ENCODE results near the gene SORCS1. TPM values are rescaled to one million over a fixed set of nuclear protein-coding genes. Genes with fewer than 3 reads are reported as not detected.

Gene SORCS1
- total and polyA plus RNA-seq, 2 experiments from 2014 or later: 2.9 to 8.9 TPM

GRCh38 chr10:106874604-106874889, 290.0 kb downstream of the SORCS1 start:
- H3K27me3 Mint-ChIP-seq (ENCODE audit: insufficient read depth, low read depth, poor library complexity): no peaks in the 10 kb centered on the region
- peaks cover 11% of the 10 kb centered on the region; the same call in 2 of the 3 replicates for H3K4me1 Mint-ChIP-seq
- H3K9me3 Mint-ChIP-seq: peaks cover 10% of the 10 kb centered on the region; the same call in 2 of the 3 replicates
- 0 out of 2 replicates have a peak, but pooled peaks cover 4% of the 10 kb centered on the region for H3K9me2 ChIP-seq (ENCODE audit: insufficient read depth)
- no peak overlapping the region for H3K27ac ChIP-seq (ENCODE audit: low read depth)
- no peak overlapping the region for H3K4me3 ChIP-seq
- DNase-seq (ENCODE audit: low spot score) (no peak), ATAC-seq (no peak)
- H3K4me2 ChIP-seq: no peak overlapping the region
- H3K27ac Mint-ChIP-seq: no peak overlapping the region
- peaks cover 3% of the 10 kb centered on the region; the same call in 2 of the 3 replicates for H3K36me3 Mint-ChIP-seq (ENCODE audit: low read depth)
- H3K36me3 ChIP-seq (ENCODE audit: insufficient read depth): no peaks in the 10 kb centered on the region; the same call in 1 of the 2 replicates
- H3K4me1 ChIP-seq (ENCODE audit: insufficient read depth): no peaks in the 10 kb centered on the region
- no peak overlapping the region for H2AFZ ChIP-seq
- no peaks in the 10 kb centered on the region for H3F3A ChIP-seq (replicated peaks; ENCODE audit: low read depth)
- TF ChIP-seq EZH2 (IDR thresholded peaks at IDR 0.05; ENCODE audit: low read depth, unreplicated experiment) (no peak), ZNF114 (CRISPR knock-in tag; IDR thresholded peaks at IDR 0.05) (no peak), STAT1 (IDR thresholded peaks at IDR 0.05; ENCODE audit: unreplicated experiment) (no peak), CTCF (conservative IDR thresholded peaks at IDR 0.05; ENCODE audit: low read depth in 2 of 2) (no peak), EZH2phosphoT487 (IDR thresholded peaks at IDR 0.05; ENCODE audit: unreplicated experiment) (no peak)
- no peaks in the 10 kb centered on the region for H4K20me1 ChIP-seq (replicated peaks; ENCODE audit: insufficient read depth)
- no peaks in the 10 kb centered on the region for H3K79me2 ChIP-seq (replicated peaks; ENCODE audit: insufficient read depth)
- H3K27me3 ChIP-seq (ENCODE audit: insufficient read depth): no peaks in the 10 kb centered on the region
- no peak overlapping the region for H3K4me3 Mint-ChIP-seq

- H3K4me3 Mint-ChIP-seq: no peak overlapping the region
- peaks cover 10% of the 10 kb centered on the region; the same call in 2 of the 3 replicates for H3K9me3 Mint-ChIP-seq
- Histone ChIP-seq H2AFZ (no peak overlapping the region), H3K79me2 (replicated peaks; ENCODE audit: insufficient read depth) (no peaks in the 10 kb centered on the region), H3K36me3 (ENCODE audit: insufficient read depth) (no peaks in the 10 kb centered on the region; the same call in 1 of the 2 replicates), H3K4me2 (no peak overlapping the region), H3F3A (replicated peaks; ENCODE audit: low read depth) (no peaks in the 10 kb centered on the region), H4K20me1 (replicated peaks; ENCODE audit: insufficient read depth) (no peaks in the 10 kb centered on the region), H3K9me2 (ENCODE audit: insufficient read depth) (0 out of 2 replicates have a peak, but pooled peaks cover 4% of the 10 kb centered on the region), H3K27ac (ENCODE audit: low read depth) (no peak overlapping the region), H3K4me1 (ENCODE audit: insufficient read depth) (no peaks in the 10 kb centered on the region), H3K27me3 (ENCODE audit: insufficient read depth) (no peaks in the 10 kb centered on the region), H3K4me3 (no peak overlapping the region)
- no peak for ATAC-seq
- peaks cover 11% of the 10 kb centered on the region; the same call in 2 of the 3 replicates for H3K4me1 Mint-ChIP-seq
- peaks cover under 1% of the 10 kb centered on the region for H3K27me3 Mint-ChIP-seq (ENCODE audit: insufficient read depth, low read depth, poor library complexity)
- no peak overlapping the region for H3K27ac Mint-ChIP-seq
- TF ChIP-seq STAT1 (IDR thresholded peaks at IDR 0.05; ENCODE audit: unreplicated experiment) (no peak), ZNF114 (CRISPR knock-in tag; IDR thresholded peaks at IDR 0.05) (no peak), EZH2 (IDR thresholded peaks at IDR 0.05; ENCODE audit: low read depth, unreplicated experiment) (no peak), NANOG (IDR thresholded peaks at IDR 0.05; ENCODE audit: borderline replicate concordance) (no peak), ZNF462 (CRISPR knock-in tag; IDR thresholded peaks at IDR 0.05) (no peak), POLR2AphosphoS5 (IDR thresholded peaks at IDR 0.05; ENCODE audit: low read depth) (no peak), EZH2phosphoT487 (IDR thresholded peaks at IDR 0.05; ENCODE audit: unreplicated experiment) (no peak), CREB1 (CRISPR knock-in tag; IDR thresholded peaks at IDR 0.05; ENCODE audit: low read depth) (no peak), ETS1 (IDR thresholded peaks at IDR 0.05) (no peak)
- peaks cover 3% of the 10 kb centered on the region; the same call in 2 of the 3 replicates for H3K36me3 Mint-ChIP-seq (ENCODE audit: low read depth)
- no peak for DNase-seq (ENCODE audit: low spot score)
These were observed 290.5 kb downstream of the SORCS1 start for GRCh38 chr10:106873770-106874603.

Measured in GM23338 (cell line).